Measurements from ENCODE around the gene CLMN. TPM values are rescaled to one million over a fixed set of nuclear protein-coding genes. Genes with fewer than 3 reads are reported as not detected.

The CLMN gene
- total and polyA plus RNA-seq, 2 donors (not counting 1 experiment from before 2014, with no cell fraction given): 9.6 to 51.5 TPM

- peak overlapping the region; percentile 44 for H3K4me3 Mint-ChIP-seq
- peak overlapping the region; percentile 33 for H3K9ac ChIP-seq (ENCODE audit: low read length)
- no CpG with 5 or more reads among the region's 5 CpGs for WGBS (ENCODE audit: insufficient coverage)
These were observed 179.4 kb downstream of the CLMN start for GRCh38 chr14:95140060-95140858.

More at GRCh38 chr14:95140060-95140858, 179.4 kb downstream of the CLMN start:
- Histone ChIP-seq H3K9me3 (ENCODE audit: control extremely low read depth in 1 of 3, control insufficient read depth in 2 of 3, insufficient read depth in 1 of 3, low read length in 2 of 3) (peaks cover 0 to 11% (median 0%) of the 10 kb centered on the region in 3 donors), H3K4me2 (replicated peaks; ENCODE audit: low read depth, low read length, poor library complexity, severe bottlenecking) (peak overlapping the region; percentile 65), H3K4me3 (ENCODE audit: control extremely low read depth in 1 of 5, extremely low read depth in 1 of 5, insufficient read depth in 1 of 5, low read depth in 2 of 5, low read length in 4 of 5) (peak overlapping the region in 1 of 5 experiments; percentile 22), H3K27me3 (replicated peaks in 1 of 4; ENCODE audit: control extremely low read depth in 1 of 4, control insufficient read depth in 3 of 4, insufficient read depth in 4 of 4, low read length in 3 of 4) (no peaks in the 10 kb centered on the region), H3K79me2 (ENCODE audit: control insufficient read depth, insufficient read depth, low read length) (peaks cover 92% of the 10 kb centered on the region), H3K27ac (ENCODE audit: low read length in 2 of 2) (peak overlapping the region in 1 of 2 donors; percentile 82), H2AFZ (ENCODE audit: insufficient read depth, low read depth, low read length, poor library complexity, severe bottlenecking) (no peak overlapping the region), H4K20me1 (ENCODE audit: control insufficient read depth, insufficient read depth, low read length, poor library complexity, severe bottlenecking) (peaks cover 39% of the 10 kb centered on the region), H3K36me3 (replicated peaks in 1 of 2; ENCODE audit: control extremely low read depth in 1 of 2, control insufficient read depth in 1 of 2, extremely low read depth in 1 of 2, insufficient read depth in 2 of 2, low read length in 1 of 2) (peaks cover 2 to 4% of the 10 kb centered on the region in 2 experiments), H3K4me1 (ENCODE audit: control insufficient read depth in 2 of 2, insufficient read depth in 2 of 2, low read length in 2 of 2) (peaks cover 26 to 40% of the 10 kb centered on the region in 2 donors)
- Mint-ChIP-seq H3K9me3 (ENCODE audit: insufficient read depth) (peaks cover 6% of the 10 kb centered on the region), H3K27me3 (no peaks in the 10 kb centered on the region), H3K27ac (peak overlapping the region; percentile 68), H3K4me1 (peaks cover 74% of the 10 kb centered on the region)
- ChIA-PET POLR2A (no interaction called here), CTCF (interaction anchor here (1.0 to 1.2 kb wide), 3 partner anchors 18 to 388 kb away, joined by 3 to 5 read pairs (median 3); no protein-coding TSS in a partner anchor)
- intact Hi-C loops (cut with micrococcal nuclease): loop anchor here (5.0 to 10.0 kb wide), 2 partner anchors 127 to 1355 kb away; no protein-coding TSS in a partner anchor
- no peak for TF ChIP-seq EZH2 (IDR thresholded peaks at IDR 0.05; ENCODE audit: borderline replicate concordance, insufficient read depth, low read depth, low read length, poor library complexity, severe bottlenecking)
- TF ChIP-seq, protein P1, sequence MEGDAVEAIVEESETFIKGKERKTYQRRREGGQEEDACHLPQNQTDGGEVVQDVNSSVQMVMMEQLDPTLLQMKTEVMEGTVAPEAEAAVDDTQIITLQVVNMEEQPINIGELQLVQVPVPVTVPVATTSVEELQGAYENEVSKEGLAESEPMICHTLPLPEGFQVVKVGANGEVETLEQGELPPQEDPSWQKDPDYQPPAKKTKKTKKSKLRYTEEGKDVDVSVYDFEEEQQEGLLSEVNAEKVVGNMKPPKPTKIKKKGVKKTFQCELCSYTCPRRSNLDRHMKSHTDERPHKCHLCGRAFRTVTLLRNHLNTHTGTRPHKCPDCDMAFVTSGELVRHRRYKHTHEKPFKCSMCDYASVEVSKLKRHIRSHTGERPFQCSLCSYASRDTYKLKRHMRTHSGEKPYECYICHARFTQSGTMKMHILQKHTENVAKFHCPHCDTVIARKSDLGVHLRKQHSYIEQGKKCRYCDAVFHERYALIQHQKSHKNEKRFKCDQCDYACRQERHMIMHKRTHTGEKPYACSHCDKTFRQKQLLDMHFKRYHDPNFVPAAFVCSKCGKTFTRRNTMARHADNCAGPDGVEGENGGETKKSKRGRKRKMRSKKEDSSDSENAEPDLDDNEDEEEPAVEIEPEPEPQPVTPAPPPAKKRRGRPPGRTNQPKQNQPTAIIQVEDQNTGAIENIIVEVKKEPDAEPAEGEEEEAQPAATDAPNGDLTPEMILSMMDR (IDR thresholded peaks at IDR 0.05): no peak
- DNase-seq: peak; percentile 22
- ATAC-seq (ENCODE audit: low read depth): peak; percentile 61
